SU-DHL-6 (cell line): ENCODE data around the gene PHF20.

ENCODE experiments used
- H2AFZ ChIP-seq: fragments of 200-600 bp; sonication (generic); 2 replicates; pipeline ENCODE4 v1.6.1; 2014; ENCODE audit warnings: low read depth, mild to moderate bottlenecking, moderate library complexity, mixed read lengths, antibody characterized with exemption, low read length; ENCODE audit not compliant: severe bottlenecking
- H3F3A ChIP-seq: fragments of 200-600 bp; shearing (Covaris generic); 2 replicates; pipeline ENCODE4 v1.6.0; 2016; ENCODE audit warnings: antibody characterized with exemption, mild to moderate bottlenecking; ENCODE audit not compliant: insufficient read depth
- H3K27ac ChIP-seq: fragments of 200-600 bp; sonication (generic); 2 replicates; pipeline ENCODE4 v1.5.1; 2016; ENCODE audit warnings: low read depth, mild to moderate bottlenecking, low read length, moderate library complexity, mixed read lengths
- H3K27me3 ChIP-seq: fragments of 200-600 bp; sonication (generic), shearing (Covaris generic); 2 replicates; pipeline ENCODE4 v1.6.0; 2014; ENCODE audit warnings: mild to moderate bottlenecking, low read length
- H3K36me3 ChIP-seq: fragments of 200-600 bp; sonication (generic); 2 replicates; pipeline ENCODE4 v1.6.1; 2014; ENCODE audit warnings: mild to moderate bottlenecking, low read length, mixed read lengths
- H3K4me2 ChIP-seq: fragments of 300-600, 200-600 bp; shearing (Covaris generic), sonication (generic); 2 replicates; pipeline ENCODE4 v1.6.0; 2014; ENCODE audit warnings: low read length, low read depth, mild to moderate bottlenecking; ENCODE audit not compliant: poor library complexity, severe bottlenecking
- H3K4me3 ChIP-seq: fragments of 200-600 bp; sonication (generic); 2 replicates; pipeline ENCODE4 v1.5.1; 2014; ENCODE audit warnings: antibody characterized with exemption, low read length, mild to moderate bottlenecking, mixed read lengths; ENCODE audit not compliant: insufficient read depth, poor library complexity, severe bottlenecking
- H3K79me2 ChIP-seq: fragments of 200-600 bp; sonication (generic); 2 replicates; pipeline ENCODE4 v1.6.1; 2014; ENCODE audit warnings: mild to moderate bottlenecking, low read length, moderate library complexity; ENCODE audit not compliant: insufficient read depth
- H3K9ac ChIP-seq: fragments of 200-600 bp; sonication (generic); 2 replicates; pipeline ENCODE4 v1.7.0; 2014; ENCODE audit warnings: mild to moderate bottlenecking, low read length
- H3K9me2 ChIP-seq: fragments of 200-600 bp; sonication (generic); replicated peaks from 2 replicates; pipeline ENCODE4 v1.6.1; 2014; ENCODE audit warnings: low read length; ENCODE audit not compliant: insufficient read depth
- H3K9me3 ChIP-seq: fragments of 200-600 bp; sonication (generic); 2 replicates; pipeline ENCODE4 v1.6.1; 2014; ENCODE audit warnings: low read length, mixed read lengths; ENCODE audit not compliant: insufficient read depth
- H4K20me1 ChIP-seq: fragments of 200-600 bp; sonication (generic); 2 replicates; pipeline ENCODE4 v1.6.1; 2014; ENCODE audit warnings: low read depth, mild to moderate bottlenecking, antibody characterized with exemption, low read length, moderate library complexity, mixed read lengths
- EZH2phosphoT487 ChIP-seq: fragments of 200-600 bp; sonication (generic), shearing (Covaris generic); conservative IDR thresholded peaks from 2 replicates; pipeline ENCODE4 v1.6.1; 2018; ENCODE audit warnings: mild to moderate bottlenecking, antibody characterized with exemption, low read length, moderate library complexity, mixed read lengths
- TF ChIP-seq, protein P1 (sequence below): fragments of 200-600 bp; sonication (generic); IDR thresholded peaks from one replicate; pipeline ENCODE4 v1.5.1; 2017; ENCODE audit warnings: antibody characterized with exemption, mild to moderate bottlenecking, low read length, moderate library complexity; ENCODE audit not compliant: insufficient read depth, poor library complexity, severe bottlenecking

PHF20 gene

DNA sequence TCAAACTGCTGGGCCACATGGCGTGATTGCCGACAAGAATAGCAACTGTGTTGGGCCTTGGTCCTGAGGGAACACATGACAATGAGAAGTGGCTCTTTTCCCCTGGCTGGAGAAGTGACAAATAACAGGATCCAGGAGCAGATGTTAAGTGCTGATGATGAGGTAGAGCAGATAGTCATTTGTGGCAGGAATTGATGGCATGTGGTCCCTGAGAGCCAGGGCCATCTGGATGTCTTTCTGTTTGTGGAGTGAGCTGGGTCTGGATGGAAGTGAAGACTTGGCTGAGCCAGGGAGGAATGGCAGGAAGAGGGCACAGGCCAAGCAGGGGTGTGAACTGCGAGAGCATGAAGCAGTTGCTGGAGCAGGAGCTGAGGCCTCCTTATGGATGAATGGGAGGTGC lies 114.7 kb downstream of the PHF20 start:
- H3K4me3 ChIP-seq: no peak overlapping the region
- H3F3A ChIP-seq: 0 out of 2 replicates have a peak, but pooled peaks cover 3% of the 10 kb centered on the region
- H2AFZ ChIP-seq: no peak overlapping the region
- no peaks in the 10 kb centered on the region for H4K20me1 ChIP-seq
- no peak overlapping the region for H3K27ac ChIP-seq
- TF ChIP-seq, protein P1, sequence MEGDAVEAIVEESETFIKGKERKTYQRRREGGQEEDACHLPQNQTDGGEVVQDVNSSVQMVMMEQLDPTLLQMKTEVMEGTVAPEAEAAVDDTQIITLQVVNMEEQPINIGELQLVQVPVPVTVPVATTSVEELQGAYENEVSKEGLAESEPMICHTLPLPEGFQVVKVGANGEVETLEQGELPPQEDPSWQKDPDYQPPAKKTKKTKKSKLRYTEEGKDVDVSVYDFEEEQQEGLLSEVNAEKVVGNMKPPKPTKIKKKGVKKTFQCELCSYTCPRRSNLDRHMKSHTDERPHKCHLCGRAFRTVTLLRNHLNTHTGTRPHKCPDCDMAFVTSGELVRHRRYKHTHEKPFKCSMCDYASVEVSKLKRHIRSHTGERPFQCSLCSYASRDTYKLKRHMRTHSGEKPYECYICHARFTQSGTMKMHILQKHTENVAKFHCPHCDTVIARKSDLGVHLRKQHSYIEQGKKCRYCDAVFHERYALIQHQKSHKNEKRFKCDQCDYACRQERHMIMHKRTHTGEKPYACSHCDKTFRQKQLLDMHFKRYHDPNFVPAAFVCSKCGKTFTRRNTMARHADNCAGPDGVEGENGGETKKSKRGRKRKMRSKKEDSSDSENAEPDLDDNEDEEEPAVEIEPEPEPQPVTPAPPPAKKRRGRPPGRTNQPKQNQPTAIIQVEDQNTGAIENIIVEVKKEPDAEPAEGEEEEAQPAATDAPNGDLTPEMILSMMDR: no peak
- no peak for TF ChIP-seq EZH2phosphoT487
- no peaks in the 10 kb centered on the region for H3K79me2 ChIP-seq
- H3K27me3 ChIP-seq: no peaks in the 10 kb centered on the region
- no peaks in the 10 kb centered on the region for H3K9me3 ChIP-seq
- no peaks in the 10 kb centered on the region for H3K9me2 ChIP-seq
- no peak overlapping the region for H3K9ac ChIP-seq
- no peak overlapping the region for H3K4me2 ChIP-seq
- no peaks in the 10 kb centered on the region for H3K36me3 ChIP-seq

DNA sequence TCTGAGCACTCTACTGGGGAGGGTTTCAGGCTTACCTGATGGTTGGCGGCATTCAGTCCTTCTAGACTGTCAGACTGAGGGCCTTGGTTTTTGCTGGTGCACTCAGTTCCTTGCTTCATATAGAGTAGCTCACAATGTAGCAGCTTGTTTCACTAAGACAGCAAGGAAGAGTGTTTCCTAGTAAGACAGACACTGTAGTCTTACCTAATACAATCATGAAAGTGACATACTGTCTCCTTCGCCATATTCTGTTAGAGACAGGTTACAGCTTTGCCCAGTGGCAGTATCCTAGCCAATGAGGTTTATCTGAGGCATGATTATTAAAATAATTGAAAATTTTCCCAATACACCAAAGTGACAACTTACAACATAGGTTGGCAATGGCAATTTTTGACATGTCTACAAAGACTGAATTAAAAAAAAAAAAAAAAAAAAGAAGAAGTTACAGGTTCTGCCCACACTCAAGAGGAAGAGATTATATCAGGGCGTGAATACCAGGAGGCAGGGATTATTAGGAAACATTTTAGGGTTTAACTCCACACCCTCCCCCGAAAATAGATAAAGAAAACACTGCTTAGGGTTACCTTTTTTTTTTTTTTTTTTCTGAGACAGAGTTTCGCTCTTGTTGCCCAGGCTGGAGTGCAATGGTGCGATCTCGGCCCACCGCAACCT lies 115.7 kb downstream of the PHF20 start:
- no peak overlapping the region for H3K9ac ChIP-seq
- H3K36me3 ChIP-seq: no peaks in the 10 kb centered on the region
- no peaks in the 10 kb centered on the region for H3K9me2 ChIP-seq

DNA sequence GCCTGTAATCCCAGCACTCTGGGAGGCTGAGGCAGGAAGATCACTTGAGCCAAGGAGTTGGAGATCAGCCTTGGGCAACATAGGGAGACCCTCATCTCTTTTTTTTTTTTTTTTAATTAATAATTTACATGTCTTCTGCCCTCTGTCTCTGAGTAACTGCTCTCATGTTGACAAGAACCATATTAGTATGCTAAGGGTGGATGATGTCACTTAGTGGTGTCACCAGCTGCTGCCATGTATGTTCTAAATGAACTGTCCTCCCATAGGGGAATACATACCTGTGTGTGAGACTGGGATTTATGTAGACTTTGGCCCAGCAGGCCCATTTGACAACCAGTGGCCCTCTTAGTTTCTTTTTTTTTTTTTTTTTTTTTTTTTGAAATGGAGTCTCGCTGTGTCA lies 116.8 kb downstream of the PHF20 start:
- H3F3A ChIP-seq: no peaks in the 10 kb centered on the region
- H3K27me3 ChIP-seq: no peaks in the 10 kb centered on the region
- no peaks in the 10 kb centered on the region for H3K9me3 ChIP-seq
- no peaks in the 10 kb centered on the region for H3K9me2 ChIP-seq
- H2AFZ ChIP-seq: no peak overlapping the region
- no peaks in the 10 kb centered on the region for H3K79me2 ChIP-seq
- no peaks in the 10 kb centered on the region for H4K20me1 ChIP-seq
- TF ChIP-seq, protein P1: no peak
- TF ChIP-seq EZH2phosphoT487: no peak
- no peak overlapping the region for H3K27ac ChIP-seq
- H3K4me3 ChIP-seq: no peak overlapping the region
- no peak overlapping the region for H3K4me2 ChIP-seq
- no peaks in the 10 kb centered on the region for H3K36me3 ChIP-seq
- H3K9ac ChIP-seq: no peak overlapping the region

More for the DNA sequence above, 115.7 kb downstream of the PHF20 start:
- no peak overlapping the region for H3K4me2 ChIP-seq
- no peaks in the 10 kb centered on the region for H3K27me3 ChIP-seq
- no peak overlapping the region for H2AFZ ChIP-seq
- TF ChIP-seq, protein P1: no peak
- TF ChIP-seq EZH2phosphoT487: no peak
- H3K4me3 ChIP-seq: no peak overlapping the region
- H3F3A ChIP-seq: no peaks in the 10 kb centered on the region
- H4K20me1 ChIP-seq: no peaks in the 10 kb centered on the region
- H3K27ac ChIP-seq: no peak overlapping the region
- H3K79me2 ChIP-seq: no peaks in the 10 kb centered on the region
- H3K9me3 ChIP-seq: no peaks in the 10 kb centered on the region
